H1 (cell line): ENCODE data around the gene IL12RB2. TPM values are rescaled to one million over a fixed set of nuclear protein-coding genes. Genes with fewer than 3 reads are reported as not detected.

Experiments used
- BACH1 ChIP-seq: IDR thresholded peaks from 2 replicates; pipeline ENCODE4 v1.6.1; 2012; ENCODE audit warnings: low read length, improper control_type of control experiment
- CBX8 ChIP-seq: fragments of 300-800, 300-1000 bp; sonication (generic); IDR thresholded peaks from 2 replicates; pipeline ENCODE4 v1.7.1; 2016; ENCODE audit warnings: low read depth, low read length, borderline replicate concordance
- POLR2AphosphoS5 ChIP-seq: IDR thresholded peaks from 2 replicates; pipeline ENCODE4 v1.6.1; 2011; ENCODE audit warnings: low read depth, low read length
- RXRA ChIP-seq: IDR thresholded peaks from 2 replicates; pipeline ENCODE4 v1.6.1; 2011; ENCODE audit warnings: low read depth, mild to moderate bottlenecking, low read length, moderate library complexity; ENCODE audit not compliant: insufficient read depth
- SUZ12 ChIP-seq: fragments of 200-600 bp; sonication (generic); IDR thresholded peaks from 2 replicates; pipeline ENCODE4 v1.6.1; 2012; ENCODE audit warnings: mild to moderate bottlenecking, inconsistent platforms, low read length, moderate library complexity, mixed read lengths
- polyA plus RNA-seq, 7 experiments: library from polyadenylated mRNA; depleted of rRNA in 3 of 7; stranded (reverse) in 5 of 7; unstranded in 2 of 7; fragments of >200 nt in 5 of 7; fragments of 200-250 nt in 2 of 7; gene quantifications; 1 replicate in 5 of 7; 2 replicates in 1 of 7; 4 replicates in 1 of 7; pipeline versions ENCODE4 v1.2.1 to v1.2.3, GENCODE V29; 2011 to 2013; ENCODE audit warnings: missing spikeins in 2 of 7, mixed read lengths in 2 of 7
- total RNA-seq: library from RNA; stranded (reverse); fragmentation: NEBNext Ultra II Directional; extraction: Animal tissue kit (Norgen Biotek cat#: 25700); gene quantifications from 2 replicates; pipeline ENCODE4 v1.2.1, GENCODE V29; 2021
- TF ChIP-seq, protein P1 (sequence below), 3 experiments: IDR thresholded peaks; 1 replicate in 2 of 3; 2 replicates in 1 of 3; pipeline versions ENCODE4 v1.5.1 to v1.6.1; 2011; ENCODE audit warnings: low read length in 3 of 3, mild to moderate bottlenecking in 3 of 3, inconsistent platforms in 2 of 3, low read depth in 1 of 3, moderate library complexity in 1 of 3; ENCODE audit not compliant: insufficient read depth in 1 of 3; ENCODE audit errors: control extremely low read depth in 1 of 3

The IL12RB2 gene
- total and polyA plus RNA-seq, 2 of the 8 experiments (the other 6 are each of a cell fraction or from before 2014, with no cell fraction given), result 1.4 TPM

DNA sequence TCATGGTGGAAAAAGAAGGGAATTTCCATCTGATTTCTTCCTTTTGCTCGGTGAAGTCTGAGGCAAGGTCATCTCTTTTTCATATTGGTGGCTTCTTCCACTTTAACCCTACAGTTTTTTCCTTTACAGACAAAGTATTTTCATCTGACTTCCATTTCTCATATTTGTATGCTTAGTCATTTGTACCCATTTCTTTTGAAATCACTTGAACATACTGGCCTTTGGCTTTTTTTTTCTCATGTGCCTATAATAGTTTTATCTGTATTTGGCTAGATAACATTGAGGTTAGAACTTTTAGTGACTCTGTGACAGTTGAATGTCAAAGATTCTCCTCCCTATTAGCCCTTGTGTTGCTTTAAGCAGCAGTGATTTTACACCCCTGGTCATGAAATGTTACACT, 27.7 kb downstream of the IL12RB2 start (continued):
- no peak for TF ChIP-seq SUZ12
- TF ChIP-seq CBX8, result no peak
- TF ChIP-seq RXRA, result no peak
- no peak for TF ChIP-seq POLR2AphosphoS5
- TF ChIP-seq, protein P1, sequence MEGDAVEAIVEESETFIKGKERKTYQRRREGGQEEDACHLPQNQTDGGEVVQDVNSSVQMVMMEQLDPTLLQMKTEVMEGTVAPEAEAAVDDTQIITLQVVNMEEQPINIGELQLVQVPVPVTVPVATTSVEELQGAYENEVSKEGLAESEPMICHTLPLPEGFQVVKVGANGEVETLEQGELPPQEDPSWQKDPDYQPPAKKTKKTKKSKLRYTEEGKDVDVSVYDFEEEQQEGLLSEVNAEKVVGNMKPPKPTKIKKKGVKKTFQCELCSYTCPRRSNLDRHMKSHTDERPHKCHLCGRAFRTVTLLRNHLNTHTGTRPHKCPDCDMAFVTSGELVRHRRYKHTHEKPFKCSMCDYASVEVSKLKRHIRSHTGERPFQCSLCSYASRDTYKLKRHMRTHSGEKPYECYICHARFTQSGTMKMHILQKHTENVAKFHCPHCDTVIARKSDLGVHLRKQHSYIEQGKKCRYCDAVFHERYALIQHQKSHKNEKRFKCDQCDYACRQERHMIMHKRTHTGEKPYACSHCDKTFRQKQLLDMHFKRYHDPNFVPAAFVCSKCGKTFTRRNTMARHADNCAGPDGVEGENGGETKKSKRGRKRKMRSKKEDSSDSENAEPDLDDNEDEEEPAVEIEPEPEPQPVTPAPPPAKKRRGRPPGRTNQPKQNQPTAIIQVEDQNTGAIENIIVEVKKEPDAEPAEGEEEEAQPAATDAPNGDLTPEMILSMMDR (IDR thresholded peaks at IDR 0.05; ENCODE audit: control extremely low read depth in 1 of 3, insufficient read depth in 1 of 3, low read depth in 1 of 3, low read length in 3 of 3), result no peak
- no peak for TF ChIP-seq BACH1
